HG03066 (cell line): Measurements from ENCODE around the gene TUNAR.

ENCODE experiments used
- ATAC-seq: cut with Tn5 transposase; IDR thresholded peaks from one replicate; pipeline ENCODE4 v1.9.1; 2021; ENCODE audit warnings: low read depth; ENCODE audit not compliant: unreplicated experiment

TUNAR gene

GRCh38 chr14:95910628-95911027 lies 34.0 kb downstream of the TUNAR start:
- no peak for ATAC-seq

DNA sequence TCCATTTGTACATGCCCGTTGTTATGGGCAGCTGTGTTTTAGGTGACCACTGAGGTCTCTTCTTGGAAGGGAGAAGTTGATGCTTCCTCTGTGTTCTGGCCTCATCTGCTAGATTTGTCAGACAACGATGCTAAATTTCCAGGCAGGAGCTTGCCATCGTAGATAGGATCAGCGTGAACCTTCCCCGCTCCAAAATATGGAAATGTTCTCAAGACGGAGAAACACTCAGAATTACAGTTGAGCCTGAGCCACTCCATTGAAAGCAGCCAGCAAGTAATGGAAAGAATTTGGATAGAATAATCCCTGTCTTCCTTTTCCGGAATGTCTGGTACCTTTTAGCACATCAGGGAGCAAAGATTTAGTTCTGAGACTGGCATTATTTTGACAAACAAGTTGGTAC lies 34.8 kb downstream of the TUNAR start:
- ATAC-seq = no peak

GRCh38 chr14:95915330-95915729 lies 38.7 kb downstream of the TUNAR start:
- no peak for ATAC-seq

- ATAC-seq = no peak
Measured at GRCh38 chr14:95918466-95918865, 41.8 kb downstream of the TUNAR start.

DNA sequence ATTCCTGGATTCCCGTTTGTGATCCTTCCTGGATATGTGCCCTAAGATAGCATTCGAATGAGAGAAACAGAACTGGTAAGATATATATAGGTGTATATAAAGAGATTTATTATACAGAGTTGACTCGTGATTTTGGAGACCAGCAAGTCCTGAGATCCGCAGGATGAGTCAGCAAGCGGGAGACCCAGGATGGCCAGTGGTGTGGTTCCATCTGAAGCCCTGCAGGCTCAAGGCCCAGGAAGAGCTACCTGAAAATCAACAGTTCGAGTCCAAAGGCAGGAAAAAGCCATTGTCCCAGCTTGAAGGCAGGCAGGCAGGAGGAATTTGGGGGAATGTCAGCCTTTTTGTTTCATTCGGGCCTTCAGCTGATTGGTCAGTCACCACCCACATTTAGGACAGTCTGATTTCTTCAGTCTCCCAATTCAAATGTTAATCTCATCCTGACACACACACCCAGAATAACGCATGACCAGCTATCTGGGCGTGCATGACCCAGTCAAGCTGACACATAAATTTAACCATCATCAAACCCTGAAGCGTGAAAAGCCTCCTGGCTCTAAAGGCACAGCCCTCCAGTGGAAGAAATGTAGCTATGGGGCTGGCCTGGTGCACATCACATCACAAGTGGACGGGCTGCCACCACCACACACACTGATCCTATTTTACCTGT lies 44.3 kb downstream of the TUNAR start:
- no peak for ATAC-seq

DNA sequence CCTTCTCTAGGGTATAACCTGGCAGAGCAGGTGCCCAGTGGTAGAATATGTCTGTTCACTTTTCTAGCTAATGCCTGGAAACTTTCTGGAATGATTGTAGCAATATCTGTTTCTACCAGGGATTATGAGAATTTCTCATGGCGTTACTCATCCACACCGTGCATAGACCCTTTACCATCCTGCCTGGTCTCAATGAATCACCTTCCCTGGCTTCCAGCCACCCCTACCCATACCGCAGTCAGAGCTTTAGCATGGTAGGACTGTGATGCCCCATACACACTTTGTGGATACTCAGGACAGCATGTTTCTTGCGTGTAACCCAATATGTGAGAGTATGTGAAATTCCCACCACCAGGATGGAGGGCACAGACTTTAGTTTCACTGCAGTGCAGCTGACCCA lies 45.4 kb downstream of the TUNAR start:
- no peak for ATAC-seq

DNA sequence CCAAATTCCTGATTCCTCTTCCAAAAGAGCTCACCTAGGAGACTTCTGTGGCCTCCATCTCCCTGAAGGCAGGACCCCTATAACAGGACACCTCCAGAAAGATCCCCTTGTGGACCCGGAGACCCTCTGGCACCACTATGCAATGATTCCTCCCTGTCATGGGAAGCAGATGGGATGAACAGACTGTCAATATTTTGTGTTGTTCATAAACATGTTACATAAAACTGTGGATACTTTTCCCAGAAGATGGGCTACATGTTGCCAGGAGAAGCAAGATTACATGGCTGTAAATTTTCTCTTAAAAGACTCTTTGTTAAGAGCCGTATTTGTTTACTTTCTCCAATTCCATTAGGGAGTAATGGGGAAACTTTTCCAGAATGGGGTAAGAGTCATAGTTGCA lies 52.1 kb downstream of the TUNAR start:
- ATAC-seq = no peak

DNA sequence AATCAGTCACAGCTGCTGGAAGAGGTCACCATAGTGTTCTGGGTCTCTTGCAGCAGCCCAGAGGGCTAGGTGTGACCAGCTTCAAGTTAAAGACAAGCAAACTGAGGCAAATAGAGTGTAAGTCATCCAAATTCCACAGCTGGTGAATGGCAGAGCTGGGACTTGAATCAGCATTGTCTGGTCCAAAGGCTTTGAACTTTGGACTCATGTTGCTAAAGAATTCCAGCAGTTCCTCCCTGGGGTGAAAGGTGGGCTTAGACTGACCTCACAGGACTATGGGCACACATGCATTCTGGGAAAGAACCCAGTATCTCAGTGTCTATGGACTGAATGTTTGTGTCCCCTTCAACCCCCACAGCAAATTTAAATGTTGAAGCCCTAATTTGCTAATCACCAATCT lies 54.8 kb downstream of the TUNAR start:
- no peak for ATAC-seq

GRCh38 chr14:95935228-95935822 lies 58.7 kb downstream of the TUNAR start:
- ATAC-seq = no peak

GRCh38 chr14:95936041-95936440 lies 59.4 kb downstream of the TUNAR start:
- no peak for ATAC-seq

- no peak for ATAC-seq
Measured at GRCh38 chr14:95939335-95939734, 62.7 kb downstream of the TUNAR start.

DNA sequence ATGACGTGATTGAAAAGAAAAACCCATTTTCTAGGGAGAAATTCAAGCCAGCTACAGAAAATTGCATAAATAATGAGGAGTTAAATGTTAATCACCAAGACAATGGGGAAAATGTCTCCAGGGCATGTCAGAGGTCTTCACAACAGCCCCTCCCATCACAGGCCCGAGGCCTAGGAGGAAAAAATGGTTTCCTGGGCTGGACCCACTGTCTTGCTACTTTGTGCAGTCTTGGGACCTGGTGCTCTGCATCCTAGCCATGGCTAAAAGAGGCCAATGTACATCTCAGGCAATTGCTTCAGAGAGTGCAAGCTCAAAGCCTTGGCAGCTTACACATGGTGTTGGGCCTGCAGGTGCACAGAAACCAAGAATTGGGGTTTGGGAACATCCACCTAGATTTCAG lies 65.3 kb downstream of the TUNAR start:
- no peak for ATAC-seq

- ATAC-seq = no peak
Measured at GRCh38 chr14:95943699-95944098, 67.1 kb downstream of the TUNAR start.

DNA sequence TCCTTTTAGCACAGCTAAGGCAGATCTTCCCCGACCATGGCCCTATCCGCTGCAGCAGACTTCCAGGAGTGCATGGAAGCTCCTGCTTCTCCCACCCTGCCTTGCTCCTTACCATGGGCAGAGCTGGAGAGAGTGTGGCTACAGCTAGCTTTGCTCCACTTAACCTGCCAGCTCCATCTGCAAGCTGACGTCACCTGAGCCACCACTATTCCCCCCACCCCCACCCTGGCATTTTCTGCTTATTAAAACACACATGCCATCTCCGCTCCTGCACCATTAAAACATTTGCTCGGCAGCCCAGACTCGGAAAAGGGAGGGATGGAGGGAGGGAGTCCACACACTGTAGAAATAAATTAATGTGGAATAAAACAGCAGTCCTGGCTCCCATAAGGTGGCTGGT lies 67.8 kb downstream of the TUNAR start:
- no peak for ATAC-seq

- ATAC-seq = no peak
Measured at GRCh38 chr14:95946867-95947266, 70.2 kb downstream of the TUNAR start.

- no peak for ATAC-seq
Measured at GRCh38 chr14:95948558-95948981, 71.9 kb downstream of the TUNAR start.

DNA sequence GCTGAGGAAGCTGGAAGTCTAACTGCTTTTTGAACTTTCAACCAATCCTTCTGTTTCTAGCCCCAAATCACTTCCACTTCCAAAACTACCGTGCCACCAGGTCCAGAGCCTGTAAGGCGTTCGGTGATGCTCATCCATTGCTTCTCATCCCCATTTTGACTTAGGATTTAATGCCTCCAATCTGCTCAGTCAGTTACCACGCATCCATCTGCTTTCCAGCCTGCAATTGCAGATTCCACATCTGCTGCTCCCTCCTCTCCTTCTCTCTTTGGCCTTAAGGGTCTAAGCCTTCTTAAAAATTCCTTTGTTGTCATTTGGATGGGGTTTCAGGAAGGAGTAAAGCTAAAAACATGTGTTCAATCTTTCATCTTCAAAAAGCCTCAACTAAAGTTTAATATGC lies 74.7 kb downstream of the TUNAR start:
- no peak for ATAC-seq

- no peak for ATAC-seq
Measured at GRCh38 chr14:95953111-95953724, 76.6 kb downstream of the TUNAR start.

DNA sequence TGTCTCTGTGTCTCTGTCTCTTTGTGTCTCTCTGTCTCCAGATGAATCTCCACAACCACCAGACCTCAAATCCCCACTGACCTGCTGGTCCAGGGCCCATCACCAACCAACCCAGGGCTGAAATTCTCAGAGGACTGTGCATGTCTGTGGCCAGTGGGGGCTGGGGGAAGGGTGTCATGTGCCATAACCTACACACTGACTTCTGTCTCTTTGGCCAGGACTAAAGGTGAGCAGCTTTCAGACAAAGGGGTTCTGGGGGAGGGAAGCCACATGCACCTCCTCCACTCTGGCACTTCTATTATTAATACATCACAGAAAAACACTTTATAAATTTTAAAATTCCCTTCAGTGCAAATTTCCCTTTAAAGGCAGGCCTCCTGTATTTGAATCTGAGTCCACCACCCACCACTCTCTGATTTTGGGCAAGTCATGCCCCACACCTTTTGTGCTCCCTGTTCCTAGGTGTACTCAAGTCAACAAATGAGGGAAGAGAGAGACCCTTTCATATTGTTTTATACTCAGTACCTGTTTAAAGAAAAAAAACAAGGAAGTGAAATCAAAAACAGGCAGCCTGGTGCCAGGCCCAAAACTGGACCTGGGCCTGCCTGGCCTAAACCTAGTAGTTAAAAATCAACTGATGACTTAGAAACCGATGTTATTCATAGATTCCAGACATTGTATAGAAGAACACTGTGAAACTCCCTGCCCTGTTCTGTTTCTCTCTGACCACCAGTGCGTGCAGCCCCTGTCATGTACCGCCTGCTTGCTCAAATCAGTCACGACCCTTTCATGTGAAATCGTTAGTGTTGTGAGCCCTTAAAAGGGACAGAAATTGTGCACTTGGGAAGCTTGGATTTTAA lies 80.2 kb downstream of the TUNAR start:
- no peak for ATAC-seq

DNA sequence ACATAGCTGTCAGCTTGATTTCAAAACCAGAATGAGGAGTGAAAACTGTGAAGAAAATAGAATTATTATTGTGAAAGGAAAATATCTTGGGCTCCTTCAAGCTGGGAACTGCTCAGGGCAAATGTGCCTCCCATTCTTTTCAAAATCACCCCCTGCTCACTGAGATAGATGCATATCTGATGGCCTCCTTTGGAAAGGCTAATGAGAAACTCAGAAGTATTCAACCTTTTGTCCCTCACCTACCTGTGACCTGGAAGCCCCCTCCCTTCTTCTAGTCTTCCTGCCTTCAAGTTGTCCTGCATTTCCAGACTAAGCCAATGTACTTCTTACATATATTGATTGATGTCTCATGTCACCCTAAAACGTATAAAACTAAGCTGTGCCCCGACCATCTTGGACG lies 81.5 kb downstream of the TUNAR start:
- no peak for ATAC-seq

GRCh38 chr14:95959317-95959716 lies 82.7 kb downstream of the TUNAR start:
- ATAC-seq = no peak
